Neural cell (in vitro differentiated cells): ENCODE data around the gene AKT1S1.

Experiments
- EP300 ChIP-seq: fragments of 450-650 bp; conservative IDR thresholded peaks from 2 replicates; pipeline ENCODE4 v1.6.1; 2014; ENCODE audit warnings: antibody characterized with exemption, mild to moderate bottlenecking, moderate library complexity; ENCODE audit not compliant: poor library complexity, severe bottlenecking
- EZH2 ChIP-seq: fragments of 200-600, 300-800 bp; shearing (Covaris generic), sonication (generic); IDR thresholded peaks from 2 replicates; pipeline ENCODE4 v1.6.1; 2014; ENCODE audit warnings: antibody characterized with exemption, low read length, borderline replicate concordance, mild to moderate bottlenecking; ENCODE audit not compliant: insufficient read depth, poor library complexity, severe bottlenecking
- MXI1 ChIP-seq: fragments of 450-650 bp; conservative IDR thresholded peaks from 2 replicates; pipeline ENCODE4 v1.6.1; 2014; ENCODE audit warnings: antibody characterized with exemption, mild to moderate bottlenecking; ENCODE audit not compliant: poor library complexity, severe bottlenecking
- RAD21 ChIP-seq: fragments of 450-650 bp; conservative IDR thresholded peaks from 2 replicates; pipeline ENCODE4 v1.6.1; 2014; ENCODE audit warnings: antibody characterized with exemption, mild to moderate bottlenecking, moderate library complexity
- SMC3 ChIP-seq: fragments of 450-650 bp; conservative IDR thresholded peaks from 2 replicates; pipeline ENCODE4 v1.6.1; 2014; ENCODE audit warnings: antibody characterized with exemption, mild to moderate bottlenecking, moderate library complexity; ENCODE audit not compliant: poor library complexity
- TAF1 ChIP-seq: IDR thresholded peaks from 2 replicates; pipeline ENCODE4 v1.6.1; 2012; ENCODE audit warnings: low read depth
- TF ChIP-seq, protein P1 (sequence below): fragments of 450-650 bp; IDR thresholded peaks from 2 replicates; pipeline ENCODE4 v1.5.1; 2014; ENCODE audit warnings: antibody characterized with exemption, mild to moderate bottlenecking, moderate library complexity; ENCODE audit not compliant: poor library complexity, severe bottlenecking
- TF ChIP-seq, protein P2 (sequence below): IDR thresholded peaks from 2 replicates; pipeline ENCODE4 v1.6.1; 2012; ENCODE audit warnings: borderline replicate concordance

- TF ChIP-seq, protein P1, sequence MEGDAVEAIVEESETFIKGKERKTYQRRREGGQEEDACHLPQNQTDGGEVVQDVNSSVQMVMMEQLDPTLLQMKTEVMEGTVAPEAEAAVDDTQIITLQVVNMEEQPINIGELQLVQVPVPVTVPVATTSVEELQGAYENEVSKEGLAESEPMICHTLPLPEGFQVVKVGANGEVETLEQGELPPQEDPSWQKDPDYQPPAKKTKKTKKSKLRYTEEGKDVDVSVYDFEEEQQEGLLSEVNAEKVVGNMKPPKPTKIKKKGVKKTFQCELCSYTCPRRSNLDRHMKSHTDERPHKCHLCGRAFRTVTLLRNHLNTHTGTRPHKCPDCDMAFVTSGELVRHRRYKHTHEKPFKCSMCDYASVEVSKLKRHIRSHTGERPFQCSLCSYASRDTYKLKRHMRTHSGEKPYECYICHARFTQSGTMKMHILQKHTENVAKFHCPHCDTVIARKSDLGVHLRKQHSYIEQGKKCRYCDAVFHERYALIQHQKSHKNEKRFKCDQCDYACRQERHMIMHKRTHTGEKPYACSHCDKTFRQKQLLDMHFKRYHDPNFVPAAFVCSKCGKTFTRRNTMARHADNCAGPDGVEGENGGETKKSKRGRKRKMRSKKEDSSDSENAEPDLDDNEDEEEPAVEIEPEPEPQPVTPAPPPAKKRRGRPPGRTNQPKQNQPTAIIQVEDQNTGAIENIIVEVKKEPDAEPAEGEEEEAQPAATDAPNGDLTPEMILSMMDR, result no peak
- TF ChIP-seq SMC3 (no peak), RAD21 (no peak), EZH2 (no peak), MXI1 (no peak), EP300 (no peak), TAF1 (no peak)
- TF ChIP-seq, protein P2, sequence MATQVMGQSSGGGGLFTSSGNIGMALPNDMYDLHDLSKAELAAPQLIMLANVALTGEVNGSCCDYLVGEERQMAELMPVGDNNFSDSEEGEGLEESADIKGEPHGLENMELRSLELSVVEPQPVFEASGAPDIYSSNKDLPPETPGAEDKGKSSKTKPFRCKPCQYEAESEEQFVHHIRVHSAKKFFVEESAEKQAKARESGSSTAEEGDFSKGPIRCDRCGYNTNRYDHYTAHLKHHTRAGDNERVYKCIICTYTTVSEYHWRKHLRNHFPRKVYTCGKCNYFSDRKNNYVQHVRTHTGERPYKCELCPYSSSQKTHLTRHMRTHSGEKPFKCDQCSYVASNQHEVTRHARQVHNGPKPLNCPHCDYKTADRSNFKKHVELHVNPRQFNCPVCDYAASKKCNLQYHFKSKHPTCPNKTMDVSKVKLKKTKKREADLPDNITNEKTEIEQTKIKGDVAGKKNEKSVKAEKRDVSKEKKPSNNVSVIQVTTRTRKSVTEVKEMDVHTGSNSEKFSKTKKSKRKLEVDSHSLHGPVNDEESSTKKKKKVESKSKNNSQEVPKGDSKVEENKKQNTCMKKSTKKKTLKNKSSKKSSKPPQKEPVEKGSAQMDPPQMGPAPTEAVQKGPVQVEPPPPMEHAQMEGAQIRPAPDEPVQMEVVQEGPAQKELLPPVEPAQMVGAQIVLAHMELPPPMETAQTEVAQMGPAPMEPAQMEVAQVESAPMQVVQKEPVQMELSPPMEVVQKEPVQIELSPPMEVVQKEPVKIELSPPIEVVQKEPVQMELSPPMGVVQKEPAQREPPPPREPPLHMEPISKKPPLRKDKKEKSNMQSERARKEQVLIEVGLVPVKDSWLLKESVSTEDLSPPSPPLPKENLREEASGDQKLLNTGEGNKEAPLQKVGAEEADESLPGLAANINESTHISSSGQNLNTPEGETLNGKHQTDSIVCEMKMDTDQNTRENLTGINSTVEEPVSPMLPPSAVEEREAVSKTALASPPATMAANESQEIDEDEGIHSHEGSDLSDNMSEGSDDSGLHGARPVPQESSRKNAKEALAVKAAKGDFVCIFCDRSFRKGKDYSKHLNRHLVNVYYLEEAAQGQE, result no peak
These were observed 44.6 kb downstream of the AKT1S1 start for GRCh38 chr19:49832556-49832955.
